RWPE2 (cell line): ENCODE data around the gene THSD7A.
A peak's percentile ranks its signal among the peaks of the same experiment; 100 is the strongest.

ENCODE experiments used
- ATAC-seq: fragments of 200-7000 bp; cut with Tn5 transposase; 3 replicates; pipeline ENCODE4 v1.9.1; 2021; ENCODE audit warnings: low read depth
- DNase-seq: peaks from one replicate; pipeline ENCODE4 v3.0.0-alpha.2; 2020; ENCODE audit warnings: low spot score
- H3K27ac ChIP-seq: fragments of 450-650 bp; 2 replicates; pipeline ENCODE4 v1.5.1; 2017; ENCODE audit warnings: mild to moderate bottlenecking; ENCODE audit not compliant: poor library complexity, severe bottlenecking
- H3K27me3 ChIP-seq: fragments of 250-450 bp; sonication (Bioruptor Pico); 2 replicates; pipeline ENCODE4 v1.5.1; 2021; ENCODE audit warnings: mild to moderate bottlenecking, moderate library complexity; ENCODE audit not compliant: insufficient read depth, poor library complexity, severe bottlenecking
- H3K36me3 ChIP-seq: fragments of 250-450 bp; sonication (Bioruptor Pico); 2 replicates; pipeline ENCODE4 v1.5.1; 2020; ENCODE audit warnings: low read depth, mild to moderate bottlenecking, moderate library complexity
- H3K4me1 ChIP-seq: fragments of 250-450 bp; sonication (Bioruptor Pico); 2 replicates; pipeline ENCODE4 v1.5.1; 2021; ENCODE audit warnings: mild to moderate bottlenecking, moderate library complexity; ENCODE audit not compliant: insufficient read depth, poor library complexity, severe bottlenecking
- H3K4me3 ChIP-seq: fragments of 250-450 bp; sonication (Bioruptor Pico); 2 replicates; pipeline ENCODE4 v1.5.1; 2021; ENCODE audit warnings: mild to moderate bottlenecking, moderate library complexity; ENCODE audit not compliant: severe bottlenecking
- H3K9me3 ChIP-seq: fragments of 250-450 bp; sonication (Bioruptor Pico); 2 replicates; pipeline ENCODE4 v1.5.1; 2021; ENCODE audit warnings: mild to moderate bottlenecking, moderate library complexity; ENCODE audit not compliant: severe bottlenecking
- CTCF ChIP-seq: fragments of 450-650 bp; IDR thresholded peaks from one replicate; pipeline ENCODE4 v1.5.1; 2017; ENCODE audit warnings: mild to moderate bottlenecking, moderate library complexity; ENCODE audit not compliant: poor library complexity, severe bottlenecking

The THSD7A gene

GRCh38 chr7:11743016-11743415, 89.0 kb downstream of the THSD7A start:
- no peak for TF ChIP-seq CTCF
- H3K27me3 ChIP-seq = no peaks in the 10 kb centered on the region
- ATAC-seq = no peak

GRCh38 chr7:11742496-11742895, 89.5 kb downstream of the THSD7A start:
- H3K4me3 ChIP-seq = no peak overlapping the region
- H3K36me3 ChIP-seq = no peaks in the 10 kb centered on the region
- DNase-seq (no peak), ATAC-seq (no peak)
- H3K9me3 ChIP-seq = no peaks in the 10 kb centered on the region
- H3K4me1 ChIP-seq = no peaks in the 10 kb centered on the region
- no peak overlapping the region for H3K27ac ChIP-seq
- TF ChIP-seq CTCF = no peak
- no peaks in the 10 kb centered on the region for H3K27me3 ChIP-seq

More at GRCh38 chr7:11743016-11743415, 89.0 kb downstream of the THSD7A start:
- Histone ChIP-seq H3K36me3 (no peaks in the 10 kb centered on the region), H3K4me3 (no peak overlapping the region), H3K27ac (no peak overlapping the region), H3K4me1 (no peaks in the 10 kb centered on the region), H3K9me3 (no peaks in the 10 kb centered on the region)
- no peak for DNase-seq

- no peaks in the 10 kb centered on the region for H3K9me3 ChIP-seq
- DNase-seq = no peak
- no peaks in the 10 kb centered on the region for H3K36me3 ChIP-seq
- 0 out of 3 replicates have a peak, but pooled peaks have one; percentile 36 for ATAC-seq
- H3K4me3 ChIP-seq = no peak overlapping the region
- H3K27ac ChIP-seq = no peak overlapping the region
- H3K4me1 ChIP-seq = no peaks in the 10 kb centered on the region
- TF ChIP-seq CTCF = no peak
- H3K27me3 ChIP-seq = no peaks in the 10 kb centered on the region
Observed at GRCh38 chr7:11737723-11738122, 94.3 kb downstream of the THSD7A start.

GRCh38 chr7:11732207-11732606, 99.8 kb downstream of the THSD7A start:
- Histone ChIP-seq H3K36me3 (no peaks in the 10 kb centered on the region), H3K4me1 (no peaks in the 10 kb centered on the region), H3K27ac (no peak overlapping the region), H3K27me3 (no peaks in the 10 kb centered on the region), H3K9me3 (no peaks in the 10 kb centered on the region), H3K4me3 (no peak overlapping the region)
- no peak for TF ChIP-seq CTCF
- DNase-seq = no peak
- ATAC-seq = no peak

- TF ChIP-seq CTCF = no peak
- DNase-seq = no peak
- no peak for ATAC-seq
- Histone ChIP-seq H3K27me3 (no peaks in the 10 kb centered on the region), H3K4me3 (no peak overlapping the region), H3K27ac (no peak overlapping the region), H3K9me3 (no peaks in the 10 kb centered on the region), H3K36me3 (no peaks in the 10 kb centered on the region), H3K4me1 (no peaks in the 10 kb centered on the region)
Observed at GRCh38 chr7:11730725-11731124, 101.3 kb downstream of the THSD7A start.
